NAMALWA (cell line): Measurements from ENCODE around the gene PAGE3.

Experiments used
- DNase-seq: peaks from one replicate; pipeline ENCODE4 v3.0.0-alpha.2; 2015; ENCODE audit warnings: low spot score

Gene PAGE3

DNA sequence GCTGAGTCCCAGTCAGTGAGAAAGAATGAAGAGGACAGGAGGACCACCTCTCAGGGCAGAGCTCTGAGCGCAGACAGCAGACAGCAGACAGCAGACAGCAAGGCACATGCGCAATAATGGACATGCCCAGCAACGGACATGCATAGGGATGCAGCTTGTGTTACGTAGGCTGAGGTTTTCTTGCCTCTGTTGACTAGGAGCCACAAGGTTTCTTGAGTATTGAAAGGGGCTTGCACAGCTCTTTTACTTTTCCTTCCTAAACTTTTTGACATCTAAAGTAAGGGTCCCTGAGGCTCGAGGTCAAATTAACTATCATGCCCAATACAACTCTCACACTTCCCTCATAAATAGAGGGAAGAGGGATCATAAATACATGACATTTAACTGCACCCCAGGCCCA lies at the start of gene PAGE3:
TSS of gene PAGE3 (minus strand) at position 101 of the 400 bp plus-strand sequence. CDS start 1,013 bp downstream, outside the sequence.
- no peak for DNase-seq

DNA sequence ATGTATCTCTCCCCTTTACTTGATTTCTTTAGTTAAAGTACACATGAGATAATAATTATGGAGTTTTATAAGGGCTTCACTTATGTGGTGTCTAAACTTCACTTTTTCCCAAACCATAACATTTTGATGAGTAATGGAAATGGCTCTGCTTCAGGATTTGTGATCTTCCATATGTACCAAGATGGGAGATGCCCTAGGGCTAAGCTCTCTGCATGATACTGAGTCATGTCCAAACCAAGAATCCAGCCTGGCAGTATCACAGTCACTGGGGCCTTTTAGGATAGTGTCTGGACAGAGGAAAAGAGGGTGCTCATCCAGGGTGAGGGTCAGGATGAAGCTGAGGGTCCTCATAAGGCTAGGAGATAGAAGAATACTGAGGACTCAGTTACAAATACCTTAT lies 47.9 kb upstream of the PAGE3 start:
- DNase-seq: no peak

DNA sequence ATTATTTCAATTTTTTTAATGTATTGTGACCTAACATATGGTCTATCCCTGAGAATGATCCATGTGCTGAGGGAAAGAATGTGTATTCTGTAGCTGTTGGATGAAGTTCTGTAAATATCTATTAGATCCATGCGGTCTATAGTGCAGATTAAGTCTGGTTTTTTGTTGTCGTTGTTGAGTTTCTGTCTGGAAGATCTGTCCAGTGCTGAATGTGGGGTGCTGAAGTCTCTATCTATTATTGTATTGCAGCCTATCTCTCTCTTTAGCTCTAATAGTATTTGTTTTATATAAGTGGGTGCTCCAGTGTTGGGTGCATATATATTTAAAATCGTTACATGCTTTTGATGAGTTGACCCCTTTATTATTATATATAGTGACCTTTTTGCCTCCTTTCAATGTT lies 26.2 kb upstream of the PAGE3 start:
- DNase-seq: no peak

- no peak for DNase-seq
Measured at GRCh38 chrX:55279832-55280231, 15.1 kb upstream of the PAGE3 start.

GRCh38 chrX:55260806-55261205 lies 3.9 kb downstream of the PAGE3 start:
- no peak for DNase-seq

GRCh38 chrX:55253528-55253927 lies 11.2 kb downstream of the PAGE3 start:
- DNase-seq: no peak

DNA sequence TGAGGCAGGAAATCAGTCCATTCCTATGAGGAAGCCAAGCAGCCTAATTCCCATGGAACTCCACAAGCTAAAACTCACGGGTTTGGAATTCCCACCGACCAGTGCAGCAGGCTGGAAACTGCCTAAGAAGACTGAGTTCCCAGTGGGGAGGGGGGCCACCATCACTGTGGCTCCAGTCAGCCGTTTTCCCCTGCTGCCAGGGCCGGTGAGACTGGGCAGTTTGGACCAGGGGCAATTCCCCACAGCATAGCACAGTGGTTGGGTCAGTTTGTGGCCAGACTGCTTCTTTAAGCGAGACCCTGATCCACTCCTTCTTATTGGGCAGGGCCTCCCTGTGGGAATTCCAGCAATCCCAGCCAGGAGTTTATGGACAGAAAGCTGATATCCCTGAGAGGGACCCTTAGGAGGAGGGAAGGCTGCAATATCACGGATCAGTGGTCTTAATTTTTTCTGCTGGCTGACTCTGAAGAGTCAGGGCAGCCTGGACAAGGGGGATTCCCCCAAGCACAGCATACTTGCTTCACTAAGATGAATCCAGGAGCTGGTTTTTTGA lies 23.9 kb downstream of the PAGE3 start:
- DNase-seq: no peak

DNA sequence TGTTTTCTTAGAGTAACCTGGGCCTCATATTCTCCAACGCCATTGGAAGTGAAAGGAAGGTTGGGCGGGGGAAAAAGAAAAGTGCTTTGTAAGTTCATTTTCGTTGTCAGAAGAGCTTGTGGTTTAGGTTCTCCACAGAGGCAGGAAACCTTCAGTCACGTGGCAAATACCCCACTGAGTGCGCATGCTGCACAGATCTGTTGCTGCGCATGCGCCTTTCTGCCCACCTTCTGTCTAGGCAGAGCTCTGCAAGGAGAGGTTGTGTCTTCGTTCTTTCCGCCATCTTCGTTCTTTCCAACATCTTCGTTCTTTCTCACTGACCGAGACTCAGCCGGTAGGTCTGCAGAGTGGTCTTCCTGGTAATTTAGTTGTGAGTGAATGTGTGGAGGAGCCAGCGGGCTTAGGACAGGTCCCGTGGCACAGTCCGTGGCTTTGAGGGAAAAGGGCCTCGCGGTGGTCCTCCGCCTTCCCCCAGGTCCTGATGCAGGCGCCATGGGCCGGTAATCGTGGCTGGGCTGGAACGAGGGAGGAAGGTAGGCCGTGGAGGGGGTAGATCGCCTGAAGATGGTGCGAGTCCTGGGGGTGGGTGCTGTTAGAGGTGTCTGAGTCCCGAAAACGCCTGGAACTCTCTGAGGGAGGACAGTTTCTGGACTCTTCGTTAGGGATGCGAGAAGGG lies 44.5 kb downstream of the PAGE3 start, which contains the start of gene PAGE5:
TSS of gene PAGE5 (plus strand) at position 228 of the 676 bp plus-strand sequence. CDS start 1,037 bp downstream, outside the sequence.
- no peak for DNase-seq

- DNase-seq: no peak
Measured at GRCh38 chrX:55213381-55213780, 51.3 kb downstream of the PAGE3 start.

DNA sequence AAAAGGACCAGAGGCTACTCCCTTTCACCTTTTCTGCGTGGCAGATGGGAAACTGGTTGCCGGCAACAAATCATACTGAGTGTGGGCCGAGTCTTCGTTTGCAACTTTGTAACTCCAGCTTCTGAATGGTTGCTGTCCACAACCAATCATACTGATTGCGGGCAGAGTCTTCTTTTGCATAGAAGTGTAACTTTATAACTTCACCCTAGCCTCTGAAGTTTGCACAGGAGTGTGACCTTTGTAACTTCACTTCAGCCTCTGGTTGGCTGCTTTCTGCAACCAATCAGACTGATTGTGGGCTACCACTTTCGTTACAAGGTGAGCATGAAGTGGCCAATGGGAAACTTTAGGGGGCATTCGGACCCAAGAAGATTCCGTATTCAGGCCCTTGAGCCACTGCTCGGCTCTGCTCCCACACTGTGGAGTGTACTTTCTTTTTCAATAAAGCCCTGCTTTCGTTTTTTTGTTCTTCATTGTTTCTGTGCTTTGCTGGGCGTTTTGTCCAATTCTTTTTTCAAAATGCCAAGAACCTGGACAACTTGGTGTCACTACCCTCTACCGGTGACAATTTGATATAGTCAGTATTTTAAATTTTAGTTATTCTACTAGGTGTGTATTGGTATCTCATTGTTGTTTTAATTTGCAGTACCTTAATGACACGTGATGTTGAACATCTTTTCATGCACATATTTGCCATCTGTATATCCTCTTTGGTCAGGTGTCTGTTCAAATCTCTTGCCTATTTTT lies 53.6 kb downstream of the PAGE3 start:
- DNase-seq: no peak
